H1 (cell line): ENCODE data around the gene GADD45B. TPM values are rescaled to one million over a fixed set of nuclear protein-coding genes. Genes with fewer than 3 reads are reported as not detected.

Experiments used
- CTCF ChIA-PET: fragments of 300-600 bp; sonication (Branson Sonifier 250); formaldehyde crosslinking; loops from one replicate; lab custom pipeline; 2021; ENCODE audit not compliant: partially characterized antibody; lab: Charles Lee
- POLR2A ChIA-PET: fragments of 300-600 bp; sonication (Branson Sonifier 250); formaldehyde crosslinking; loops from one replicate; lab custom pipeline; 2021; ENCODE audit warnings: inconsistent platforms; ENCODE audit not compliant: partially characterized antibody; lab: Charles Lee
- DNase-seq, 2 experiments: peaks; one replicate each; pipeline versions ENCODE4 v3.0.0 to v3.0.0-alpha.2; 2010 to 2022; ENCODE audit warnings: low spot score in 2 of 2, low read depth in 1 of 2, mixed read lengths in 1 of 2
- FAIRE-seq: peaks from 2 replicates; lab custom pipeline; 2011; peaks lifted over from hg19 to GRCh38; lab: Jason Lieb, UNC
- H2AFZ ChIP-seq: 2 replicates; pipeline ENCODE4 v1.8.1; 2012; ENCODE audit warnings: low read length, inconsistent platforms
- H2AK5ac ChIP-seq: 2 replicates; pipeline ENCODE4 v1.6.1; 2013; ENCODE audit warnings: low read depth, low read length
- H2BK120ac ChIP-seq: replicated peaks from 2 replicates; pipeline ENCODE3; 2013; ENCODE audit warnings: low read depth, low read length, inconsistent platforms
- H2BK12ac ChIP-seq: 2 replicates; pipeline ENCODE4 v1.6.1; 2013; ENCODE audit warnings: low read depth, low read length
- H2BK15ac ChIP-seq: 2 replicates; pipeline ENCODE4 v1.6.1; 2013; ENCODE audit warnings: low read length
- H2BK20ac ChIP-seq: 2 replicates; pipeline ENCODE4 v1.6.1; 2013; ENCODE audit warnings: low read length
- H2BK5ac ChIP-seq: 2 replicates; pipeline ENCODE4 v1.6.1; 2013; ENCODE audit warnings: low read depth, low read length
- H3K14ac ChIP-seq: 2 replicates; pipeline ENCODE4 v1.6.1; 2013; ENCODE audit warnings: inconsistent platforms; ENCODE audit not compliant: insufficient read length
- H3K18ac ChIP-seq: 2 replicates; pipeline ENCODE4 v1.6.1; 2013; ENCODE audit warnings: low read length; ENCODE audit errors: extremely low read depth
- H3K23ac ChIP-seq: 2 replicates; pipeline ENCODE4 v1.6.1; 2013; ENCODE audit warnings: inconsistent platforms; ENCODE audit not compliant: insufficient read length
- H3K23me2 ChIP-seq: 2 replicates; pipeline ENCODE4 v1.6.1; 2013; ENCODE audit warnings: low read depth, low read length
- H3K27ac ChIP-seq: 2 replicates; pipeline ENCODE4 v1.6.1; 2011; ENCODE audit warnings: low read depth, low read length, inconsistent platforms
- H3K27me3 ChIP-seq, 4 experiments: replicated peaks in 1 of 4; 1 replicate in 1 of 4; 2 replicates in 3 of 4; pipeline versions ENCODE4 v1.6.1 to v1.8.1; 2011 to 2013; ENCODE audit warnings: low read length in 3 of 4, mild to moderate bottlenecking in 3 of 4, inconsistent platforms in 2 of 4, mixed read lengths in 2 of 4, moderate library complexity in 1 of 4; ENCODE audit not compliant: control insufficient read depth in 3 of 4, insufficient read depth in 3 of 4; ENCODE audit errors: extremely low read depth in 1 of 4
- H3K36me3 ChIP-seq, 4 experiments: 2 replicates each; pipeline versions ENCODE4 v1.6.1 to v1.8.1; 2011 to 2013; ENCODE audit warnings: mild to moderate bottlenecking in 4 of 4, low read length in 3 of 4, moderate library complexity in 2 of 4, control low read depth in 1 of 4, inconsistent platforms in 1 of 4; ENCODE audit not compliant: insufficient read depth in 4 of 4, control insufficient read depth in 2 of 4
- H3K4ac ChIP-seq: replicated peaks from 2 replicates; pipeline ENCODE3; 2013; ENCODE audit warnings: low read length, low read depth, mixed read lengths, inconsistent platforms; ENCODE audit not compliant: insufficient read length
- H3K4me1 ChIP-seq, 4 experiments: replicated peaks in 1 of 4; 1 replicate in 1 of 4; 2 replicates in 3 of 4; pipeline versions ENCODE4 v1.6.1 to v1.8.1; 2011 to 2013; ENCODE audit warnings: low read length in 3 of 4, inconsistent platforms in 2 of 4, mixed read lengths in 1 of 4; ENCODE audit not compliant: insufficient read depth in 4 of 4, control insufficient read depth in 3 of 4
- H3K4me2 ChIP-seq, 2 experiments: 2 replicates each; pipeline versions ENCODE4 v1.6.1 to v1.8.1; 2011 to 2013; ENCODE audit warnings: low read depth in 2 of 2, low read length in 2 of 2, control low read depth in 1 of 2, inconsistent platforms in 1 of 2, mild to moderate bottlenecking in 1 of 2; ENCODE audit not compliant: insufficient read depth in 1 of 2
- H3K4me3 ChIP-seq, 4 experiments: fragments of 200-600, 300-600 bp in 1 of 4; sonication (generic), shearing (Covaris generic), sonication (Bioruptor Twin) in 1 of 4; 2 replicates each; pipeline versions ENCODE4 v1.5.1 to v1.8.1; 2011 to 2016; ENCODE audit warnings: low read length in 4 of 4, low read depth in 3 of 4, control low read depth in 2 of 4, inconsistent platforms in 2 of 4, mild to moderate bottlenecking in 2 of 4, mixed read lengths in 1 of 4, moderate library complexity in 1 of 4; ENCODE audit not compliant: insufficient read depth in 2 of 4; ENCODE audit errors: extremely low read depth in 1 of 4
- H3K56ac ChIP-seq: replicated peaks from 2 replicates; pipeline ENCODE3; 2013; ENCODE audit warnings: low read depth, mild to moderate bottlenecking, mixed read lengths, low read length, inconsistent platforms; ENCODE audit not compliant: insufficient read length
- H3K79me1 ChIP-seq: 2 replicates; pipeline ENCODE4 v1.6.1; 2013; ENCODE audit warnings: low read depth, low read length, control low read depth
- H3K79me2 ChIP-seq, 2 experiments: 2 replicates each; pipeline versions ENCODE4 v1.6.1 to v1.8.1; 2012 to 2013; ENCODE audit warnings: low read length in 2 of 2, mild to moderate bottlenecking in 2 of 2, inconsistent platforms in 1 of 2; ENCODE audit not compliant: insufficient read depth in 2 of 2, control insufficient read depth in 1 of 2
- H3K9ac ChIP-seq, 4 experiments: replicated peaks in 1 of 4; 1 replicate in 1 of 4; 2 replicates in 3 of 4; pipeline versions ENCODE4 v1.6.1 to v1.8.1; 2011 to 2013; ENCODE audit warnings: low read depth in 3 of 4, low read length in 3 of 4, control low read depth in 2 of 4, mild to moderate bottlenecking in 2 of 4, moderate library complexity in 2 of 4, inconsistent platforms in 1 of 4; ENCODE audit errors: extremely low read depth in 1 of 4
- H3K9me3 ChIP-seq, 2 experiments: 2 replicates each; pipeline versions ENCODE4 v1.6.1 to v1.8.1; 2012 to 2013; ENCODE audit warnings: mild to moderate bottlenecking in 2 of 2, moderate library complexity in 2 of 2, control low read depth in 1 of 2, inconsistent platforms in 1 of 2, low read depth in 1 of 2, low read length in 1 of 2, mixed read lengths in 1 of 2; ENCODE audit not compliant: insufficient read depth in 2 of 2
- H4K20me1 ChIP-seq, 2 experiments: replicated peaks in 1 of 2; 2 replicates each; pipeline versions ENCODE3 to v1.8.1; 2011 to 2013; ENCODE audit warnings: inconsistent platforms in 2 of 2, low read length in 2 of 2, mild to moderate bottlenecking in 1 of 2; ENCODE audit not compliant: insufficient read depth in 2 of 2, control insufficient read depth in 1 of 2
- H4K5ac ChIP-seq: 2 replicates; pipeline ENCODE4 v1.6.1; 2013; ENCODE audit warnings: low read length, low read depth, mixed read lengths, inconsistent platforms; ENCODE audit not compliant: insufficient read length
- H4K8ac ChIP-seq: 2 replicates; pipeline ENCODE4 v1.8.0; 2013; ENCODE audit warnings: mild to moderate bottlenecking, moderate library complexity, low read length, inconsistent platforms; ENCODE audit not compliant: insufficient read depth; ENCODE audit errors: extremely low read depth
- H4K91ac ChIP-seq: replicated peaks from 2 replicates; pipeline ENCODE3; 2013; ENCODE audit warnings: low read length, mixed read lengths, inconsistent platforms; ENCODE audit not compliant: insufficient read length
- CHD1 ChIP-seq: IDR thresholded peaks from 2 replicates; pipeline ENCODE4 v1.6.1; 2012; ENCODE audit warnings: low read depth, low read length, improper control_type of control experiment
- HDAC2 ChIP-seq, 2 experiments: fragments of 300-600 bp in 1 of 2; sonication (generic) in 1 of 2; IDR thresholded peaks; 2 replicates each; pipeline ENCODE4 v1.6.1; 2011 to 2012; ENCODE audit warnings: low read depth in 2 of 2, low read length in 2 of 2, mild to moderate bottlenecking in 2 of 2, moderate library complexity in 2 of 2, borderline replicate concordance in 1 of 2, inconsistent platforms in 1 of 2
- KDM4A ChIP-seq: IDR thresholded peaks from one replicate; pipeline ENCODE4 v1.7.1; 2012; ENCODE audit warnings: low read depth, mild to moderate bottlenecking, moderate library complexity, low read length, inconsistent platforms; ENCODE audit not compliant: severe bottlenecking
- SIRT6 ChIP-seq: IDR thresholded peaks from one replicate; pipeline ENCODE4 v1.7.1; 2012; ENCODE audit warnings: low read length, inconsistent platforms
- SP2 ChIP-seq: IDR thresholded peaks from 2 replicates; pipeline ENCODE4 v1.6.1; 2012; ENCODE audit warnings: mild to moderate bottlenecking, low read length, inconsistent platforms
- SUZ12 ChIP-seq: fragments of 200-600 bp; sonication (generic); IDR thresholded peaks from 2 replicates; pipeline ENCODE4 v1.6.1; 2012; ENCODE audit warnings: mild to moderate bottlenecking, inconsistent platforms, low read length, moderate library complexity, mixed read lengths
- WGBS, 2 experiments: shearing (Covaris generic) in 1 of 2; methylation state at CpG; one replicate each; pipeline versions ENCODE4 v1.1.6 to v1.1.7; 2013 to 2015; ENCODE audit warnings: low lambda C conversion rate in 2 of 2, mixed read lengths in 2 of 2, inconsistent platforms in 1 of 2, low coverage in 1 of 2, missing lambda C conversion rate in 1 of 2; ENCODE audit not compliant: insufficient replicate concordance in 2 of 2, insufficient coverage in 1 of 2, insufficient read length in 1 of 2; ENCODE audit errors: extremely low coverage in 1 of 2, missing lambda C conversion rate in 1 of 2; 5-methylcytosine and 5-hydroxymethylcytosine counted together
- polyA plus RNA-seq, 7 experiments: library from polyadenylated mRNA; depleted of rRNA in 3 of 7; stranded (reverse) in 5 of 7; unstranded in 2 of 7; fragments of >200 nt in 5 of 7; fragments of 200-250 nt in 2 of 7; gene quantifications; 1 replicate in 5 of 7; 2 replicates in 1 of 7; 4 replicates in 1 of 7; pipeline versions ENCODE4 v1.2.1 to v1.2.3, GENCODE V29; 2011 to 2013; ENCODE audit warnings: missing spikeins in 2 of 7, mixed read lengths in 2 of 7
- total RNA-seq: library from RNA; stranded (reverse); fragmentation: NEBNext Ultra II Directional; extraction: Animal tissue kit (Norgen Biotek cat#: 25700); gene quantifications from 2 replicates; pipeline ENCODE4 v1.2.1, GENCODE V29; 2021
- TF ChIP-seq, protein P1 (sequence below), 3 experiments: IDR thresholded peaks; 1 replicate in 2 of 3; 2 replicates in 1 of 3; pipeline versions ENCODE4 v1.5.1 to v1.6.1; 2011; ENCODE audit warnings: low read length in 3 of 3, mild to moderate bottlenecking in 3 of 3, inconsistent platforms in 2 of 3, low read depth in 1 of 3, moderate library complexity in 1 of 3; ENCODE audit not compliant: insufficient read depth in 1 of 3; ENCODE audit errors: control extremely low read depth in 1 of 3

The GADD45B gene
- total and polyA plus RNA-seq, 2 of the 8 experiments (the other 6 are each of a cell fraction or from before 2014, with no cell fraction given), result 7.4 to 11.4 TPM

DNA sequence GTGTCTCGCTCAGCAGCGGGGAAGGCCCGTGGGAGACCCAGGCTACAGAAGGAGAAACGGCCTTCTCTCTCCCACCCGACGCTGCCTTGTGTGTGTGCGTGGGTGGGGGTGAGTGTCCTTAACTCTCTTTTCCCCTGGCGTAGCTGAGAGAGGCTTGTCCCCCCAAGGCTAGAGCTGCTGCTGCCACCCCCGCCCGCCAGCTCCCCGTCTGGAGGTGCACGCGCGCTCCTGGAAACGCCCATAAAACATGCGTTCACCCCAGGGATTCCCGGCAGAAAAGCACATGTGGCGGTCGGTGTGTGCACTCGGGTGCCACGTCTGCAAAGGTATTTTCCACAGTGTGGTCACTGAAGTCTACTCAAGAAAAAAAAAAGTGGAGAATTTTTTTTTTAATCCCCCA lies 36.1 kb downstream of the GADD45B start:
- Histone ChIP-seq H2BK15ac (no peak overlapping the region), H3K56ac (no peak overlapping the region), H3K14ac (no peak overlapping the region), H2AK5ac (no peak overlapping the region), H2BK120ac (no peak overlapping the region), H2BK12ac (no peak overlapping the region), H3K27me3 (no peaks in the 10 kb centered on the region), H4K8ac (no peak overlapping the region), H3K79me2 (no peaks in the 10 kb centered on the region), H3K18ac (no peak overlapping the region), H3K23me2 (no peaks in the 10 kb centered on the region), H3K9ac (no peak overlapping the region), H2BK5ac (no peak overlapping the region), H4K91ac (no peak overlapping the region), H4K20me1 (no peaks in the 10 kb centered on the region), H3K4me1 (peaks cover 0 to 9% (median 6%) of the 10 kb centered on the region in 4 experiments; a peak in 5 of 7 replicates), H3K4ac (no peak overlapping the region), H4K5ac (no peak overlapping the region), H3K79me1 (no peaks in the 10 kb centered on the region), H3K36me3 (no peaks in the 10 kb centered on the region), H2BK20ac (no peak overlapping the region), H2AFZ (no peak overlapping the region), H3K4me2 (no peak overlapping the region), H3K27ac (no peak overlapping the region), H3K9me3 (no peaks in the 10 kb centered on the region), H3K4me3 (no peak overlapping the region), H3K23ac (no peak overlapping the region)
- DNase-seq (no peak), FAIRE-seq (no peak)
- 90% methylated on average over 20 of the region's 21 CpGs; no CpG with 5 or more reads in 1 of the 2 experiments for WGBS, 2 experiments
- ChIA-PET CTCF (interaction anchor here (0.7 to 1.7 kb wide), 6 partner anchors 8 to 136 kb away, joined by 3 to 4 read pairs (median 4); no protein-coding TSS in a partner anchor), POLR2A (interaction anchor here (1.6 to 2.9 kb wide), 3 partner anchors 13 to 35 kb away, joined by 3 to 20 read pairs (median 6); partner anchors contain the start of gene GADD45B)
- TF ChIP-seq SUZ12 (no peak), HDAC2 (IDR thresholded peaks at IDR 0.05; ENCODE audit: borderline replicate concordance in 1 of 2, low read depth in 2 of 2, low read length in 2 of 2) (no peak), KDM4A (no peak), SP2 (no peak), SIRT6 (no peak), CHD1 (no peak)
- TF ChIP-seq, protein P1, sequence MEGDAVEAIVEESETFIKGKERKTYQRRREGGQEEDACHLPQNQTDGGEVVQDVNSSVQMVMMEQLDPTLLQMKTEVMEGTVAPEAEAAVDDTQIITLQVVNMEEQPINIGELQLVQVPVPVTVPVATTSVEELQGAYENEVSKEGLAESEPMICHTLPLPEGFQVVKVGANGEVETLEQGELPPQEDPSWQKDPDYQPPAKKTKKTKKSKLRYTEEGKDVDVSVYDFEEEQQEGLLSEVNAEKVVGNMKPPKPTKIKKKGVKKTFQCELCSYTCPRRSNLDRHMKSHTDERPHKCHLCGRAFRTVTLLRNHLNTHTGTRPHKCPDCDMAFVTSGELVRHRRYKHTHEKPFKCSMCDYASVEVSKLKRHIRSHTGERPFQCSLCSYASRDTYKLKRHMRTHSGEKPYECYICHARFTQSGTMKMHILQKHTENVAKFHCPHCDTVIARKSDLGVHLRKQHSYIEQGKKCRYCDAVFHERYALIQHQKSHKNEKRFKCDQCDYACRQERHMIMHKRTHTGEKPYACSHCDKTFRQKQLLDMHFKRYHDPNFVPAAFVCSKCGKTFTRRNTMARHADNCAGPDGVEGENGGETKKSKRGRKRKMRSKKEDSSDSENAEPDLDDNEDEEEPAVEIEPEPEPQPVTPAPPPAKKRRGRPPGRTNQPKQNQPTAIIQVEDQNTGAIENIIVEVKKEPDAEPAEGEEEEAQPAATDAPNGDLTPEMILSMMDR (IDR thresholded peaks at IDR 0.05; ENCODE audit: control extremely low read depth in 1 of 3, insufficient read depth in 1 of 3, low read depth in 1 of 3, low read length in 3 of 3), result no peak
